NT2/D1 (cell line): ENCODE measurements around the gene CEBPG.

Source experiments
- SUZ12 ChIP-seq: IDR thresholded peaks from 2 replicates; pipeline ENCODE4 v1.6.1; 2011; ENCODE audit not compliant: insufficient read length, insufficient read depth; ENCODE audit errors: extremely low read depth
- YY1 ChIP-seq: IDR thresholded peaks from 2 replicates; pipeline ENCODE4 v1.6.1; 2011; ENCODE audit not compliant: insufficient read length, insufficient read depth
- ZNF274 ChIP-seq: IDR thresholded peaks from 2 replicates; pipeline ENCODE4 v1.6.1; 2011; ENCODE audit warnings: mild to moderate bottlenecking, low read depth, low read length

DNA sequence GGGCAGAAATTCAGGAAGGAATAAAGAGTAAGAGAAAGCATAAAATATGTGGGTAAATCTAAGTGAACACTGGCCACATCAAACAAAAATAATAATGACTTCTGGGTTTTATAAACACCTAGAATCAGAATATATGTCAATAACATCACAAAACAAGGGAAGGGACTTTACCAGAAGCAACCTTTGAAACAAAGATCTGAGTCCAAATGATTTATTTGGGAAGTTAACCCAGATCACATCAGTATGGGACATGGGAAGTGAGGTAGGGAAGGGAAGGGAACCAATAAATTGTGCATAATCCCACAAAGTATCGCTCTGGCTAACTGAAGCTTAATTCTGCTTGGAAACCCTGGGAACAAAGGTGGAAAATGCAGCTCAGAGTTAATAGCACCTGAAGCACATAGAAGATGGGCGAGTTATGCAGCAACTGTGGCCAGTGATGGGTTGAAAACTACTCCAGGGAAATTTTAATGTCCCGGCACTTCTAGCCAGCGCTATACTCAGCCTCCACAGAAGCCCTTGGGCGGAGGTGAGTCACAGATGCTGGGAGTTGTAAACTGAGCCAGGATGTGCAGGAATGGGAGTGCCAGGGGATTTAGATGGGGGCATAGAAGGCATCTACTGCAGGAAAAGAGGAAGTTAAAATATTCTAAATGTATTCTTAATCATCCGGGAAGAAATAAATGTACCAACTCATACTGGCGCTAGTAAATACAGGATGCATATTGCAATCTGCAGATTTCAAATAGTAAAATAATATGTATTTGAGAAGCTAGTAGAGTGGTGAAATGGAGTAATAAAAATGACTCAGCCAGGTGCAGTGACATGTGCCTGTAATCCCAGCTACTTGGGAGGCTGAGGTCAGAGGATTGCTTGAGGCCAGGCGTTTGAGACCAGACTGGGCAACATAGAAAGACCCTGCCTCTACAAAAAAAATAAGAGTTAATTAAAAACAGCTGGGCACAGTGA, 34.2 kb upstream of the CEBPG start:
- TF ChIP-seq ZNF274 = no peak
- TF ChIP-seq SUZ12 = no peak
- no peak for TF ChIP-seq YY1
